GM12878 (cell line): Measurements from ENCODE around the gene SCTR. TPM values are rescaled to one million over a fixed set of nuclear protein-coding genes. Genes with fewer than 3 reads are reported as not detected.

Experiments
- ATAC-seq: fragments of 200-7000 bp; cut with Tn5 transposase; 3 replicates; pipeline ENCODE4 v1.9.1; 2020; ENCODE audit warnings: mild to moderate bottlenecking, moderate library complexity
- BruUV-seq: library from RNA; stranded (reverse); fragments of 400-500 nt; replicated peaks from 2 replicates; lab custom pipeline; 2021; lab: Mats Ljungman, UMichigan
- CTCF ChIA-PET: fragments of 300-600 bp; sonication (Branson Sonifier 250); formaldehyde crosslinking; extraction: SDS; loops from one replicate; lab custom pipeline; 2021; ENCODE audit warnings: inconsistent platforms; lab: Yijun Ruan, JAX
- POLR2A ChIA-PET: fragments of 350-600 bp; formaldehyde crosslinking; extraction: SDS; loops from one replicate; lab custom pipeline; 2021; ENCODE audit warnings: inconsistent platforms; lab: Charles Lee
- RAD21 ChIA-PET: fragments of 300-600 bp; sonication (Branson Sonifier 250); formaldehyde crosslinking; loops from one replicate; lab custom pipeline; 2023; ENCODE audit warnings: antibody characterized with exemption; ENCODE audit not compliant: unreplicated experiment; lab: Charles Lee
- SMC1A ChIA-PET: fragments of 300-600 bp; sonication (Branson Sonifier 250); formaldehyde crosslinking; loops from one replicate; lab custom pipeline; 2023; ENCODE audit not compliant: unreplicated experiment, uncharacterized antibody; lab: Charles Lee
- DNase-seq: peaks from one replicate; pipeline ENCODE4 v3.0.0-alpha.2; 2011; ENCODE audit warnings: low read depth, low spot score
- FAIRE-seq: peaks from 3 replicates; lab custom pipeline; 2011; peaks lifted over from hg19 to GRCh38; lab: Jason Lieb, UNC
- H2AFZ ChIP-seq: 2 replicates; pipeline ENCODE4 v1.6.0; 2011; ENCODE audit warnings: low read depth, low read length, control low read depth; ENCODE audit not compliant: control insufficient read depth
- H3K27ac ChIP-seq: 2 replicates; pipeline ENCODE4 v1.5.1; 2011; ENCODE audit warnings: control low read depth; ENCODE audit not compliant: control insufficient read depth, insufficient read depth
- H3K27me3 ChIP-seq, 2 experiments: replicated peaks in 1 of 2; 2 replicates each; pipeline versions ENCODE4 v1.6.0 to v1.6.1; 2011; ENCODE audit warnings: low read length in 1 of 2; ENCODE audit not compliant: control insufficient read depth in 2 of 2, insufficient read depth in 2 of 2
- H3K36me3 ChIP-seq, 2 experiments: 2 replicates each; pipeline ENCODE4 v1.5.1; 2011; ENCODE audit warnings: low read length in 1 of 2; ENCODE audit not compliant: control insufficient read depth in 2 of 2, insufficient read depth in 2 of 2
- H3K4me1 ChIP-seq: 2 replicates; pipeline ENCODE4 v1.6.1; 2011; ENCODE audit warnings: mild to moderate bottlenecking, low read length, moderate library complexity, mixed read lengths; ENCODE audit not compliant: control insufficient read depth, insufficient read depth
- H3K4me2 ChIP-seq: 2 replicates; pipeline ENCODE4 v1.6.0; 2011; ENCODE audit warnings: control low read depth; ENCODE audit not compliant: control insufficient read depth, insufficient read depth
- H3K4me3 ChIP-seq: fragments of 200-600 bp; sonication (generic); 2 replicates; pipeline ENCODE4 v1.5.1; 2016
- H3K79me2 ChIP-seq: 2 replicates; pipeline ENCODE4 v1.6.0; 2011; ENCODE audit warnings: low read length; ENCODE audit not compliant: control insufficient read depth, insufficient read depth
- H3K9ac ChIP-seq: 2 replicates; pipeline ENCODE4 v1.8.0; 2011; ENCODE audit warnings: low read length, control low read depth, mixed read lengths; ENCODE audit not compliant: control insufficient read depth, insufficient read depth
- H3K9me3 ChIP-seq: replicated peaks from 3 replicates; pipeline ENCODE4 v1.5.1; 2011; ENCODE audit warnings: mild to moderate bottlenecking, low read length; ENCODE audit not compliant: control insufficient read depth, insufficient read depth
- H4K20me1 ChIP-seq: 2 replicates; pipeline ENCODE4 v1.6.0; 2011; ENCODE audit not compliant: control insufficient read depth, insufficient read depth
- ATF7 ChIP-seq: fragments of 450-650 bp; IDR thresholded peaks from 2 replicates; pipeline ENCODE4 v1.6.1; 2016; ENCODE audit warnings: low read depth, mild to moderate bottlenecking
- BRCA1 ChIP-seq: IDR thresholded peaks from 2 replicates; pipeline ENCODE4 v1.6.1; 2011; ENCODE audit warnings: low read depth, low read length, improper control_type of control experiment
- EZH2 ChIP-seq: IDR thresholded peaks from 2 replicates; pipeline ENCODE4 v1.6.1; 2012; ENCODE audit warnings: low read depth, mild to moderate bottlenecking, control low read depth, inconsistent platforms, low read length, borderline replicate concordance; ENCODE audit not compliant: control insufficient read depth
- JUNB ChIP-seq: IDR thresholded peaks from 2 replicates; pipeline ENCODE4 v1.6.1; 2016; ENCODE audit warnings: antibody characterized with exemption, mild to moderate bottlenecking
- NR2C1 ChIP-seq: fragments of 450-650 bp; IDR thresholded peaks from 2 replicates; pipeline ENCODE4 v1.6.1; 2017; ENCODE audit warnings: antibody characterized with exemption, mild to moderate bottlenecking, moderate library complexity
- POLR2AphosphoS5 ChIP-seq: IDR thresholded peaks from 2 replicates; pipeline ENCODE4 v1.6.1; 2011; ENCODE audit warnings: mild to moderate bottlenecking, low read length, inconsistent platforms
- POU2F2 ChIP-seq: IDR thresholded peaks from 3 replicates; pipeline ENCODE4 v1.6.1; 2011; ENCODE audit warnings: low read depth, mild to moderate bottlenecking, low read length, borderline replicate concordance
- RELB ChIP-seq: fragments of 450-650 bp; IDR thresholded peaks from 2 replicates; pipeline ENCODE4 v1.6.1; 2017; ENCODE audit warnings: low read depth, mild to moderate bottlenecking, moderate library complexity
- RFX5 ChIP-seq: IDR thresholded peaks from 2 replicates; pipeline ENCODE4 v1.6.1; 2011; ENCODE audit warnings: low read depth, low read length, improper control_type of control experiment
- SMARCA5 ChIP-seq: fragments of 450-650 bp; IDR thresholded peaks from 2 replicates; pipeline ENCODE4 v1.6.1; 2017; ENCODE audit warnings: mild to moderate bottlenecking
- STAT1 ChIP-seq: fragments of 450-650 bp; conservative IDR thresholded peaks from 2 replicates; pipeline ENCODE4 v1.6.1; 2014; ENCODE audit warnings: antibody characterized with exemption, mild to moderate bottlenecking
- YBX1 ChIP-seq: fragments of 450-650 bp; IDR thresholded peaks from 2 replicates; pipeline ENCODE4 v1.6.1; 2016; ENCODE audit warnings: antibody characterized with exemption
- YY1 ChIP-seq: IDR thresholded peaks from 2 replicates; pipeline ENCODE4 v1.6.1; 2011; ENCODE audit warnings: low read depth, mild to moderate bottlenecking, low read length
- ZNF207 ChIP-seq: fragments of 450-650 bp; IDR thresholded peaks from 2 replicates; pipeline ENCODE4 v1.6.1; 2014; ENCODE audit warnings: antibody characterized with exemption, mild to moderate bottlenecking, borderline replicate concordance
- ZNF217 ChIP-seq: fragments of 450-650 bp; IDR thresholded peaks from 2 replicates; pipeline ENCODE4 v1.6.1; 2017; ENCODE audit warnings: antibody characterized with exemption, mild to moderate bottlenecking
- WGBS: methylation state at CpG from one replicate; pipeline ENCODE4 v1.1.6; 2016; ENCODE audit warnings: low lambda C conversion rate; ENCODE audit not compliant: insufficient replicate concordance, insufficient coverage; ENCODE audit errors: missing lambda C conversion rate; 5-methylcytosine and 5-hydroxymethylcytosine counted together
- in situ Hi-C: fragments of 300-500 bp; cut with MboI; formaldehyde crosslinking; loops from 9 replicates; pipeline ENCODE4 v1.14.3; 2018; ENCODE audit warnings: mixed read lengths
- intact Hi-C: fragments of 100-400 bp; cut with micrococcal nuclease; formaldehyde crosslinking; loops from one replicate; pipeline ENCODE4 v1.14.2; 2022; ENCODE audit not compliant: unreplicated experiment
- polyA plus RNA-seq, 11 experiments: library from polyadenylated mRNA; depleted of rRNA in 4 of 11; unstranded in 6 of 11; stranded (reverse) in 5 of 11; fragments of >200 nt; fragmentation: Nextera tagmentation in 4 of 11; fragmentation: Illumina TruSeq in 1 of 11; extraction: Ambion mirVana in 4 of 11; extraction: Trizol in 1 of 11; gene quantifications; 1 replicate in 1 of 11; 2 replicates in 10 of 11; pipeline versions ENCODE4 v1.2.1 to v1.2.3, GENCODE V29; 2011 to 2016; ENCODE audit warnings: inconsistent platforms in 2 of 11, missing spikeins in 2 of 11, low read depth in 1 of 11
- total RNA-seq, 4 experiments: library from RNA; depleted of rRNA in 3 of 4; stranded (reverse); fragments of >200 nt in 3 of 4; fragmentation: Illumina TruSeq in 1 of 4; extraction: Trizol in 1 of 4; gene quantifications; 2 replicates each; pipeline versions ENCODE4 v1.2.1 to v1.2.3, GENCODE V29; 2013 to 2021
- TF ChIP-seq, protein P1 (sequence below): fragments of 150-350 bp; IDR thresholded peaks from 2 replicates; pipeline ENCODE4 v1.6.1; 2014; ENCODE audit warnings: mild to moderate bottlenecking, low read depth, low read length
- TF ChIP-seq, protein P2 (sequence below): IDR thresholded peaks from 2 replicates; pipeline ENCODE4 v1.6.1; 2012; ENCODE audit warnings: low read depth, low read length, improper control_type of control experiment
- TF ChIP-seq, protein P3 (sequence below): IDR thresholded peaks from 2 replicates; pipeline ENCODE4 v1.6.1; 2011; ENCODE audit warnings: borderline replicate concordance, low read depth, mild to moderate bottlenecking, moderate library complexity, low read length; ENCODE audit not compliant: insufficient read depth, poor library complexity, severe bottlenecking

Gene SCTR
- total and polyA plus RNA-seq, 10 of the 15 experiments (the other 5 are each of a cell fraction or from before 2014, with no cell fraction given): 0.26 TPM; not detected in 9

DNA sequence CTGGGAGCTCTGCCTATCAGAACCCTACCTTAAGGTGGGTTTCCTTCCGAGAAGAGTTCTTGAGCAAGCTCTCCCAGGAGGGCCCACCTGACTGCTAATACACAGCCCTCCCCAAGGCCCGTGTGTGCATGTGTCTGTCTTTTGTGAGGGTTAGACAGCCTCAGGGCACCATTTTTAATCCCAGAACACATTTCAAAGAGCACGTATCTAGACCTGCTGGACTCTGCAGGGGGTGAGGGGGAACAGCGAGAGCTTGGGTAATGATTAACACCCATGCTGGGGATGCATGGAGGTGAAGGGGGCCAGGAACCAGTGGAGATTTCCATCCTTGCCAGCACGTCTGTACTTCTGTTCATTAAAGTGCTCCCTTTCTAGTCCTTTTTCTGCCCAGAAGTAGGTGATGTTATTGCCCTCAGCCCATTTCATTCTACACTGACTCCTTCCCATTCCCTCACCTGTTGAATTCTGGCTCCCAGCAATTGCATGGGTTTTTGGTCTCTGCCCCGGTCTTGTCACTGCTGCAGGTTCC, 86.1 kb downstream of the SCTR start:
- FAIRE-seq (no peak), ATAC-seq (no peak), DNase-seq (no peak)
- no peaks in the 10 kb centered on the region for H3K79me2 ChIP-seq
- H3K27ac ChIP-seq: no peak overlapping the region
- no peaks in the 10 kb centered on the region; the same call in 1 of the 2 replicates for H3K4me1 ChIP-seq
- ChIA-PET CTCF (interaction anchor here (0.8 to 1.1 kb wide), 3 partner anchors 13 to 48 kb away, joined by 3 to 5 read pairs (median 3); no protein-coding TSS in a partner anchor), RAD21 (no interaction called here), SMC1A (no interaction called here), POLR2A (no interaction called here)
- no peak overlapping the region for H3K4me2 ChIP-seq
- H4K20me1 ChIP-seq: no peaks in the 10 kb centered on the region
- H3K9ac ChIP-seq: no peak overlapping the region
- intact Hi-C loops: no loop called here
- no TSS peak for BruUV-seq
- H3K36me3 ChIP-seq: no peaks in the 10 kb centered on the region
- no peak overlapping the region for H2AFZ ChIP-seq
- no peaks in the 10 kb centered on the region for H3K27me3 ChIP-seq
- H3K9me3 ChIP-seq: no peaks in the 10 kb centered on the region
- WGBS: 28% methylated on average over 6 of the region's 6 CpGs
- TF ChIP-seq ATF7 (no peak), JUNB (no peak), YY1 (no peak), RFX5 (no peak), EZH2 (no peak), STAT1 (no peak), ZNF217 (no peak), NR2C1 (no peak), YBX1 (no peak), POLR2AphosphoS5 (no peak), POU2F2 (no peak), BRCA1 (no peak), ZNF207 (no peak), RELB (no peak), SMARCA5 (no peak)
- TF ChIP-seq, protein P1, sequence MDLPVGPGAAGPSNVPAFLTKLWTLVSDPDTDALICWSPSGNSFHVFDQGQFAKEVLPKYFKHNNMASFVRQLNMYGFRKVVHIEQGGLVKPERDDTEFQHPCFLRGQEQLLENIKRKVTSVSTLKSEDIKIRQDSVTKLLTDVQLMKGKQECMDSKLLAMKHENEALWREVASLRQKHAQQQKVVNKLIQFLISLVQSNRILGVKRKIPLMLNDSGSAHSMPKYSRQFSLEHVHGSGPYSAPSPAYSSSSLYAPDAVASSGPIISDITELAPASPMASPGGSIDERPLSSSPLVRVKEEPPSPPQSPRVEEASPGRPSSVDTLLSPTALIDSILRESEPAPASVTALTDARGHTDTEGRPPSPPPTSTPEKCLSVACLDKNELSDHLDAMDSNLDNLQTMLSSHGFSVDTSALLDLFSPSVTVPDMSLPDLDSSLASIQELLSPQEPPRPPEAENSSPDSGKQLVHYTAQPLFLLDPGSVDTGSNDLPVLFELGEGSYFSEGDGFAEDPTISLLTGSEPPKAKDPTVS: no peak
- TF ChIP-seq, protein P2, sequence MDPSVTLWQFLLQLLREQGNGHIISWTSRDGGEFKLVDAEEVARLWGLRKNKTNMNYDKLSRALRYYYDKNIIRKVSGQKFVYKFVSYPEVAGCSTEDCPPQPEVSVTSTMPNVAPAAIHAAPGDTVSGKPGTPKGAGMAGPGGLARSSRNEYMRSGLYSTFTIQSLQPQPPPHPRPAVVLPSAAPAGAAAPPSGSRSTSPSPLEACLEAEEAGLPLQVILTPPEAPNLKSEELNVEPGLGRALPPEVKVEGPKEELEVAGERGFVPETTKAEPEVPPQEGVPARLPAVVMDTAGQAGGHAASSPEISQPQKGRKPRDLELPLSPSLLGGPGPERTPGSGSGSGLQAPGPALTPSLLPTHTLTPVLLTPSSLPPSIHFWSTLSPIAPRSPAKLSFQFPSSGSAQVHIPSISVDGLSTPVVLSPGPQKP: no peak
- TF ChIP-seq, protein P3, sequence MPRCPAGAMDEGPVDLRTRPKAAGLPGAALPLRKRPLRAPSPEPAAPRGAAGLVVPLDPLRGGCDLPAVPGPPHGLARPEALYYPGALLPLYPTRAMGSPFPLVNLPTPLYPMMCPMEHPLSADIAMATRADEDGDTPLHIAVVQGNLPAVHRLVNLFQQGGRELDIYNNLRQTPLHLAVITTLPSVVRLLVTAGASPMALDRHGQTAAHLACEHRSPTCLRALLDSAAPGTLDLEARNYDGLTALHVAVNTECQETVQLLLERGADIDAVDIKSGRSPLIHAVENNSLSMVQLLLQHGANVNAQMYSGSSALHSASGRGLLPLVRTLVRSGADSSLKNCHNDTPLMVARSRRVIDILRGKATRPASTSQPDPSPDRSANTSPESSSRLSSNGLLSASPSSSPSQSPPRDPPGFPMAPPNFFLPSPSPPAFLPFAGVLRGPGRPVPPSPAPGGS: no peak
- H3K4me3 ChIP-seq: no peak overlapping the region
- in situ Hi-C loops: no loop called here
